Measurements from ENCODE around the gene NSUN3. TPM values are rescaled to one million over a fixed set of nuclear protein-coding genes. Genes with fewer than 3 reads are reported as not detected.

NSUN3 gene
- total RNA-seq, 2 donors from 2014 or later, result 14.4 to 15.8 TPM

GRCh38 chr3:94136133-94136532 is 73.3 kb downstream of the NSUN3 start:
- DNase-seq (ENCODE audit: low spot score) (no peak), ATAC-seq (ENCODE audit: insufficient number of reproducible peaks, low FRiP score, low read depth) (no peak)
- Histone ChIP-seq H3K27ac (no peak overlapping the region), H3K36me3 (no peaks in the 10 kb centered on the region), H3K9me3 (no peaks in the 10 kb centered on the region), H3K4me3 (no peak overlapping the region), H3K27me3 (replicated peaks; ENCODE audit: insufficient read depth) (no peaks in the 10 kb centered on the region), H3K4me1 (ENCODE audit: control insufficient read depth in 1 of 2, low read depth in 2 of 2) (peaks cover 0 to 5% of the 10 kb centered on the region in 2 donors)
- no peak for TF ChIP-seq CTCF (IDR thresholded peaks at IDR 0.05)

DNA sequence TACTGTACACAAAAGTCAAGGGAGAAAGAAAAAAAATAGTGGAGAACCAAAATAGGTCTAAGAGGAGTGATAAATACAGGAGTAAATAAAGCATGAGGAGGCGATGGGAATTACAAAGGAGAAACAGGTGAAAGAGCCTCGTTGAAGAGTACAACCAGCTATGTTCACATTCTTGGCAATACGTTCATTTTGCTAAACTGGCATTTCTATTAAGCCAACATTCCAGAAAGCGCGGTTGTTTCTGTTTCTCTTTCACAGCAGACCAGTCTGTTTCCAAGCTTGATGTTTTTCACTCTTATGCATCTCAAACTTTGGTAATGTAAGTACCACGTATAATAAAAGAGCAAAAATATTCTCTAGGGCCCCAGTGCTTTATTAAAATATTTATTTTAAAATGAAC is 74.5 kb downstream of the NSUN3 start:
- Histone ChIP-seq H3K4me1 (ENCODE audit: control insufficient read depth in 1 of 2, low read depth in 2 of 2) (peaks cover 0 to 5% of the 10 kb centered on the region in 2 donors), H3K27me3 (replicated peaks; ENCODE audit: insufficient read depth) (no peaks in the 10 kb centered on the region), H3K27ac (no peak overlapping the region), H3K9me3 (no peaks in the 10 kb centered on the region), H3K4me3 (peak overlapping the region; percentile 62), H3K36me3 (no peaks in the 10 kb centered on the region)
- TF ChIP-seq CTCF (IDR thresholded peaks at IDR 0.05), result no peak
- DNase-seq (ENCODE audit: low spot score) (no peak), ATAC-seq (ENCODE audit: insufficient number of reproducible peaks, low FRiP score, low read depth) (no peak)

DNA sequence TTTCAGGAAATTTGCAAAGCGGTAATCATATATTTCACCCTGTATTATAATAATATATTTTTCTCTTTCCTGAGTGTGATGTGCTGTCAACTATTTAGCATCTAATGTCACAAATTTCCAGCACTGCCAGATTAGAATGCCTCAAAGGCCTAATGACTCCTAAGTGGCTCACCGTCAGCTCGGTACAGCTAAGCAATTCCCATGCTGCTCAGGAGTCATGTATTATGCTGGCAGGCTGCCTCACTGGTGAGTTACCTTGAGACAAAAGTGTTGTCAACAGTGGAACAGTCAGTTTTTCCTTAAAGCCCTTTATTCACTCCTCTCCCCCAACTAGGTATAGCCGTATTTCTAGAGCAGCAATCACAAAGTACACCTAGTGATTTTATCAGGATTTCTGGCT is 83.6 kb downstream of the NSUN3 start:
- no peaks in the 10 kb centered on the region for H3K27me3 ChIP-seq (replicated peaks; ENCODE audit: insufficient read depth)
- no peak for TF ChIP-seq CTCF (IDR thresholded peaks at IDR 0.05)
- no peaks in the 10 kb centered on the region for H3K4me1 ChIP-seq (ENCODE audit: control insufficient read depth in 1 of 2, low read depth in 2 of 2)
- ATAC-seq (ENCODE audit: insufficient number of reproducible peaks, low FRiP score, low read depth), result no peak
- H3K4me3 ChIP-seq, result no peak overlapping the region
- no peaks in the 10 kb centered on the region for H3K36me3 ChIP-seq
- H3K9me3 ChIP-seq, result no peaks in the 10 kb centered on the region
- H3K27ac ChIP-seq, result no peak overlapping the region
- no peak for DNase-seq (ENCODE audit: low spot score)

- H3K4me1 ChIP-seq (ENCODE audit: control insufficient read depth in 1 of 2, low read depth in 2 of 2), result no peaks in the 10 kb centered on the region
- no peak overlapping the region for H3K27ac ChIP-seq
- ATAC-seq (ENCODE audit: insufficient number of reproducible peaks, low FRiP score, low read depth) (no peak), DNase-seq (ENCODE audit: low spot score) (no peak)
- no peaks in the 10 kb centered on the region for H3K36me3 ChIP-seq
- H3K27me3 ChIP-seq (replicated peaks; ENCODE audit: insufficient read depth), result no peaks in the 10 kb centered on the region
- H3K4me3 ChIP-seq, result no peak overlapping the region
- no peak for TF ChIP-seq CTCF (IDR thresholded peaks at IDR 0.05)
- no peaks in the 10 kb centered on the region for H3K9me3 ChIP-seq
Observed at GRCh38 chr3:94147012-94147411, 84.2 kb downstream of the NSUN3 start.

DNA sequence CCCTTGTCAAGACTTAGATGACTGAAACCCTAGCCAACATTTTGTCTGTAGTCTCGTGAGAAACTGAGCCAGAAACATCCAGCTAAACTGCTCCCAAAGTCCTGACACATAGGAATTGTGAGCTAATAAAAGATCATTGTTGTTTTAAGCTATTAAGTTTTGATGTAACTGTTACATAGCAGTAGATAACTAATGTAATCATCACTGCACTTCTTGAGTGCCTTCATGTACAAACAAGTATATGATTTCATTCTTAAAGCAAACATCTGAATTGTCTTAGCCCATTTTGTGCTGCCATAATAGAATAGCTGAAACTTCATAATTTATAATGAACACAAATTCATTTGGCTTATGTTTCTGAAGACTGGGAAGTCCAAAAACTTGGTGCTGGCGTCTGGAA is 87.3 kb downstream of the NSUN3 start:
- no peaks in the 10 kb centered on the region for H3K36me3 ChIP-seq
- H3K4me3 ChIP-seq, result no peak overlapping the region
- H3K27ac ChIP-seq, result no peak overlapping the region
- no peaks in the 10 kb centered on the region for H3K9me3 ChIP-seq
- no peak for TF ChIP-seq CTCF (IDR thresholded peaks at IDR 0.05)
- no peaks in the 10 kb centered on the region for H3K4me1 ChIP-seq (ENCODE audit: control insufficient read depth in 1 of 2, low read depth in 2 of 2)
- ATAC-seq (ENCODE audit: insufficient number of reproducible peaks, low FRiP score, low read depth) (no peak), DNase-seq (ENCODE audit: low spot score) (no peak)
- no peaks in the 10 kb centered on the region for H3K27me3 ChIP-seq (replicated peaks; ENCODE audit: insufficient read depth)
